KMS-11 (cell line): ENCODE data around the gene CERS6.
A peak's percentile ranks its signal among the peaks of the same experiment; 100 is the strongest.

ENCODE experiments used
- H2AFZ ChIP-seq: fragments of 200-600 bp; sonication (generic); 2 replicates; pipeline ENCODE4 v1.6.1; 2016; ENCODE audit warnings: antibody characterized with exemption, mixed run types, low read depth
- H3K27ac ChIP-seq: fragments of 200-600 bp; sonication (generic); 2 replicates; pipeline ENCODE4 v1.6.1; 2016; ENCODE audit warnings: mild to moderate bottlenecking, mixed run types
- H3K27me3 ChIP-seq: fragments of 200-600 bp; sonication (generic); 2 replicates; pipeline ENCODE4 v1.6.1; 2017; ENCODE audit warnings: mild to moderate bottlenecking, low read depth, mixed run types, moderate library complexity; ENCODE audit not compliant: insufficient read depth
- H3K36me3 ChIP-seq: fragments of 200-600 bp; sonication (generic); 2 replicates; pipeline ENCODE4 v1.6.1; 2017; ENCODE audit warnings: mild to moderate bottlenecking, mixed run types; ENCODE audit not compliant: insufficient read depth
- H3K4me1 ChIP-seq: fragments of 200-600 bp; sonication (generic); 2 replicates; pipeline ENCODE4 v1.6.1; 2016; ENCODE audit warnings: mild to moderate bottlenecking, low read depth, mixed run types; ENCODE audit not compliant: poor library complexity, severe bottlenecking
- H3K4me2 ChIP-seq: fragments of 200-600 bp; sonication (generic); 2 replicates; pipeline ENCODE4 v1.7.0; 2016; ENCODE audit warnings: mild to moderate bottlenecking, mixed run types
- H3K4me3 ChIP-seq: fragments of 200-600 bp; sonication (generic); IDR thresholded peaks from 2 replicates; pipeline ENCODE4 v1.6.1; 2017; ENCODE audit warnings: low read depth, low read length, mixed read lengths; ENCODE audit not compliant: insufficient read depth
- H3K79me2 ChIP-seq: fragments of 200-600 bp; sonication (generic); 2 replicates; pipeline ENCODE4 v1.6.1; 2016; ENCODE audit warnings: low read depth, mixed run types; ENCODE audit not compliant: insufficient read depth
- H3K9ac ChIP-seq: fragments of 200-600 bp; sonication (generic); 2 replicates; pipeline ENCODE4 v1.6.1; 2016; ENCODE audit warnings: mild to moderate bottlenecking, mixed run types
- H4K20me1 ChIP-seq: fragments of 200-600 bp; sonication (generic); 2 replicates; pipeline ENCODE4 v1.6.1; 2016; ENCODE audit warnings: mild to moderate bottlenecking, mixed run types; ENCODE audit not compliant: insufficient read depth
- TF ChIP-seq, protein P1 (sequence below): fragments of 200-600 bp; sonication (generic); conservative IDR thresholded peaks from 2 replicates; pipeline ENCODE4 v1.6.1; 2017; ENCODE audit warnings: low read depth, mild to moderate bottlenecking, antibody characterized with exemption, low read length, moderate library complexity, mixed read lengths

CERS6 gene

GRCh38 chr2:168468354-168468753 lies 12.3 kb downstream of the CERS6 start:
- peaks cover 14% of the 10 kb centered on the region; the same call in 1 of the 2 replicates for H3K79me2 ChIP-seq
- no peak overlapping the region for H3K27ac ChIP-seq
- H3K4me3 ChIP-seq: no peak overlapping the region
- no peaks in the 10 kb centered on the region for H3K36me3 ChIP-seq
- H3K4me1 ChIP-seq: peaks cover 49% of the 10 kb centered on the region
- no peak overlapping the region for H3K4me2 ChIP-seq
- H4K20me1 ChIP-seq: no peaks in the 10 kb centered on the region
- H3K9ac ChIP-seq: no peak overlapping the region
- no peaks in the 10 kb centered on the region for H3K27me3 ChIP-seq
- TF ChIP-seq, protein P1, sequence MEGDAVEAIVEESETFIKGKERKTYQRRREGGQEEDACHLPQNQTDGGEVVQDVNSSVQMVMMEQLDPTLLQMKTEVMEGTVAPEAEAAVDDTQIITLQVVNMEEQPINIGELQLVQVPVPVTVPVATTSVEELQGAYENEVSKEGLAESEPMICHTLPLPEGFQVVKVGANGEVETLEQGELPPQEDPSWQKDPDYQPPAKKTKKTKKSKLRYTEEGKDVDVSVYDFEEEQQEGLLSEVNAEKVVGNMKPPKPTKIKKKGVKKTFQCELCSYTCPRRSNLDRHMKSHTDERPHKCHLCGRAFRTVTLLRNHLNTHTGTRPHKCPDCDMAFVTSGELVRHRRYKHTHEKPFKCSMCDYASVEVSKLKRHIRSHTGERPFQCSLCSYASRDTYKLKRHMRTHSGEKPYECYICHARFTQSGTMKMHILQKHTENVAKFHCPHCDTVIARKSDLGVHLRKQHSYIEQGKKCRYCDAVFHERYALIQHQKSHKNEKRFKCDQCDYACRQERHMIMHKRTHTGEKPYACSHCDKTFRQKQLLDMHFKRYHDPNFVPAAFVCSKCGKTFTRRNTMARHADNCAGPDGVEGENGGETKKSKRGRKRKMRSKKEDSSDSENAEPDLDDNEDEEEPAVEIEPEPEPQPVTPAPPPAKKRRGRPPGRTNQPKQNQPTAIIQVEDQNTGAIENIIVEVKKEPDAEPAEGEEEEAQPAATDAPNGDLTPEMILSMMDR: no peak
- H2AFZ ChIP-seq: no peak overlapping the region

DNA sequence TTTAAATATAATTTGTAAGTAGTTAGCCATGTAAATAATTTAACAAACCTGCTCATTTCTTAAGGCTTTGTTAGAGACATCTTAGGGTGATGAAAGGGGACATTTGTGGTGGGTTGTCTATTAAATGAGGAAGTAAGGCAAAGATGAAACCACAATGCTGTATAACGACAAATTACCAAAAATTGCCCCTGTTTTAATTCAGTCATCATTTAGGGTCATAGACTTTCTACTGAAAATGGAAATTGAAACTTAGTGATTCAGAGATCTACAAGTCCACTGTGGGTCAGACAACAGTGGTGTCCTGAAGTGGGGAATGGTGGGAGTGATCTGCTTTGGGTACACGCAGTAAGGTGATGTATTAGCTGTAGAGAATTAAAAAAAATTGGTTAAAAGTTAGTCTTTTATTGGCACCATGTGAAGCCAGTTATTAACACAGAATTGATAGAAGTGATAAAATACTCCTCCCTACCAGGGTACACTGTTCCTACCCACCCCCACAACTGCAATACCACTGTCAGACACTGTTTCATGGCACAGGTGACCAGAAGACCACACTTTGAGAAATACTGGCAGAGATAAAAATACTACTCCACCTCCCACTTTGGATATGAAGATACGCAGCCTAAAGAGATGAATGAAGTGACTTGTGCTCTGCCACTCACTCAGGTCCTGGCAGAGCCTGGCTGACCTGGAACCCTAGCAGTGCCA lies 13.4 kb downstream of the CERS6 start:
- Histone ChIP-seq H3K27me3 (no peaks in the 10 kb centered on the region), H2AFZ (no peak overlapping the region), H3K4me1 (peaks cover 49% of the 10 kb centered on the region), H3K79me2 (peaks cover 6% of the 10 kb centered on the region; the same call in 1 of the 2 replicates), H3K36me3 (no peaks in the 10 kb centered on the region), H3K9ac (no peak overlapping the region), H4K20me1 (no peaks in the 10 kb centered on the region), H3K27ac (no peak overlapping the region), H3K4me3 (no peak overlapping the region), H3K4me2 (peak overlapping the region; percentile 20; the same call in 1 of the 2 replicates)
- TF ChIP-seq, protein P1: no peak

DNA sequence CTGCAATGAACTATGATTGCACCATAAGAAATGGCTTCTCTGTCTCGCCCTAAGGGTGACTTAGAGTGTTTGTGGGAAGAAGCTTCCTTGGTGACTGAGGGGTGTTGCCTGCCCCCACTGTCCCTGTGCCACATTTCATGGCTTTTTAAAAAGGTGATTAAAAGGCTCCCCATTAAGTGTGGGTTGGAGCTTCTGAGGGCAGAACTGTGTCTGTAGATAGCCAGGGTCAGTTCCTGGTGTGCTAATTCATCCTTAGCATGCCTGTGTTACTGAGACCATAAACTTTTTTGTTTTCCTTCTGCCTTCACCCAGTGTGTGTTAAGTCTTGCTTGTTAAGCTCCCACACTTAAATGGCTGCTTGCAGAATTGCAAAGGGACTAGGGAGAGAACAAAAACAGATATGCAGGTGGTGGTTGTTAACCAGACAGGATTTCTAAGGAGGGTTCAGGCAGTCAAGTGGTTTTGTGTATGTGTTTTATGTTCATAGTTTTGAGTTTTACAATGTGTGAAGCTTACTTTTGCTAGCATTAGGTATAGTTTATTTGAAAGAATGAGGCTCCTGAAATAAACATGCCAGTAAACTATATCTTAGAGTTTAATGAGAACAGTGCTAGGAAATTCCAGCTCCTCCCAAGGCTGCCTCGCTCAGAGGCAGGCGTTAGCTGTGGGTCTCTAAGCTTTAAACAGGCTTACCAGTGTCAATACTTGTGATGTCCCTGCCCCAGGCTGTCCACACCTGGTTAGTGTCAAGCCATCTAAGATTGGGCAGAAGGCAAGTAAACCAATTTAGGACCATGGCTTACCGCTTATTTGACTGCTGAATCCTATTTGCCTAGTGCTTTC lies 14.5 kb downstream of the CERS6 start:
- H3K4me2 ChIP-seq: no peak overlapping the region
- H3K4me1 ChIP-seq: peaks cover 45% of the 10 kb centered on the region
- H2AFZ ChIP-seq: no peak overlapping the region
- H3K9ac ChIP-seq: no peak overlapping the region
- no peak overlapping the region for H3K4me3 ChIP-seq
- H4K20me1 ChIP-seq: no peaks in the 10 kb centered on the region
- no peaks in the 10 kb centered on the region for H3K27me3 ChIP-seq
- no peak overlapping the region for H3K27ac ChIP-seq
- no peaks in the 10 kb centered on the region for H3K79me2 ChIP-seq
- no peaks in the 10 kb centered on the region for H3K36me3 ChIP-seq
- TF ChIP-seq, protein P1: no peak

DNA sequence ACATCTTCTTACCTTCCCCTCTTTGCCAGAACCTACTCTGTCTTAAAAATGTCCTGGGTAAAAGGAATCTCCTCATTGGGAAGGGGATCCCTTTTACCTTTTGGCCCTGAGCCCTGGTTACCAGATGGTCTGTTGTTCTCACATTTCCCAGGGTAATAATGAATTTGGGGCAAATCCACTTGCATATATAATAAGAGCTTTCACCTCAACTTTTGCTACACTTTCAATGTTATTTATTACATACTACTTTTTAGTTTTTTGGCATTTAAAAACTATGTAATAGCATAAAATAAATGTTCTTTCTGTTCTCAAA lies 15.0 kb downstream of the CERS6 start:
- TF ChIP-seq, protein P1: no peak
- Histone ChIP-seq H3K9ac (no peak overlapping the region), H3K27ac (no peak overlapping the region), H3K4me1 (peaks cover 39% of the 10 kb centered on the region), H3K36me3 (no peaks in the 10 kb centered on the region), H2AFZ (no peak overlapping the region), H3K79me2 (no peaks in the 10 kb centered on the region), H4K20me1 (no peaks in the 10 kb centered on the region), H3K4me3 (no peak overlapping the region), H3K4me2 (no peak overlapping the region), H3K27me3 (no peaks in the 10 kb centered on the region)
